Measurements from ENCODE around the gene UBE2O. TPM values are rescaled to one million over a fixed set of nuclear protein-coding genes. Genes with fewer than 3 reads are reported as not detected.

The UBE2O gene
- total RNA-seq, 1 donor from 2014 or later: 19.0 TPM

GRCh38 chr17:76467809-76468633 lies 15.1 kb upstream of the UBE2O start:
- no peak for DNase-seq (ENCODE audit: low read depth, low spot score)

GRCh38 chr17:76467366-76467765 lies 14.4 kb upstream of the UBE2O start, which contains the start of gene AANAT:
Gene AANAT, plus strand, starts transcription at chr17:76467603. Its CDS starts 1,144 bp downstream, at chr17:76468747.
- no peak for DNase-seq (ENCODE audit: low read depth, low spot score)

- DNase-seq (ENCODE audit: low read depth, low spot score): no peak
Measured at GRCh38 chr17:76466775-76467130, 13.8 kb upstream of the UBE2O start.

- DNase-seq (ENCODE audit: low read depth, low spot score): no peak
Measured at GRCh38 chr17:76462556-76463290, 9.8 kb upstream of the UBE2O start.

GRCh38 chr17:76461765-76462555 lies 9.0 kb upstream of the UBE2O start:
- no peak for DNase-seq (ENCODE audit: low read depth, low spot score)

- no peak for DNase-seq (ENCODE audit: low read depth, low spot score)
Measured at GRCh38 chr17:76459674-76460073, 6.7 kb upstream of the UBE2O start.

GRCh38 chr17:76458580-76459490 lies 5.9 kb upstream of the UBE2O start:
- no peak for DNase-seq (ENCODE audit: low read depth, low spot score)

GRCh38 chr17:76453431-76453743 lies 435 bp upstream of the UBE2O start:
- DNase-seq (ENCODE audit: low read depth, low spot score): no peak

- DNase-seq (ENCODE audit: low read depth, low spot score): no peak
Measured at GRCh38 chr17:76452127-76452659, 759 bp downstream of the UBE2O start.

GRCh38 chr17:76451506-76451905 lies 1.4 kb downstream of the UBE2O start:
- no peak for DNase-seq (ENCODE audit: low read depth, low spot score)

GRCh38 chr17:76449126-76449525 lies 3.8 kb downstream of the UBE2O start:
- DNase-seq (ENCODE audit: low read depth, low spot score): no peak

- DNase-seq (ENCODE audit: low read depth, low spot score): no peak
Measured at GRCh38 chr17:76447931-76448652, 4.9 kb downstream of the UBE2O start.

- no peak for DNase-seq (ENCODE audit: low read depth, low spot score)
Measured at GRCh38 chr17:76446449-76447231, 6.3 kb downstream of the UBE2O start.

GRCh38 chr17:76445697-76446448 lies 7.1 kb downstream of the UBE2O start:
- DNase-seq (ENCODE audit: low read depth, low spot score): no peak

- DNase-seq (ENCODE audit: low read depth, low spot score): no peak
Measured at GRCh38 chr17:76444518-76445311, 8.2 kb downstream of the UBE2O start.

GRCh38 chr17:76442341-76443338 lies 10.3 kb downstream of the UBE2O start:
- no peak for DNase-seq (ENCODE audit: low read depth, low spot score)

Measured in pulmonary artery endothelial cell (primary cell).